Endothelial cell of umbilical vein (primary cell): ENCODE results near the gene HSD17B13. TPM values are rescaled to one million over a fixed set of nuclear protein-coding genes. Genes with fewer than 3 reads are reported as not detected.
"Not testable (repeated sequence)": the region's sequence is repeated elsewhere in the genome, so short reads cannot be mapped to it uniquely, and the experiment has no call there.

Source experiments
- BruUV-seq: library from RNA; stranded (reverse); fragments of 400-500 nt; replicated peaks from 2 replicates; lab custom pipeline; 2021; lab: Mats Ljungman, UMichigan
- CTCF ChIA-PET: fragments of 300-600, 350-600 bp; sonication (Branson Sonifier 250); formaldehyde crosslinking; loops from one replicate; lab custom pipeline; 2021; ENCODE audit warnings: antibody characterized with exemption, inconsistent platforms; lab: Charles Lee
- POLR2A ChIA-PET: fragments of 300-600, 350-600 bp; sonication (Branson Sonifier 250); formaldehyde crosslinking; loops from one replicate; lab custom pipeline; 2021; ENCODE audit warnings: antibody characterized with exemption, inconsistent platforms; lab: Charles Lee
- DNase-seq: peaks from one replicate; pipeline ENCODE4 v3.0.0-alpha.2; 2011; ENCODE audit warnings: low read depth, low spot score
- FAIRE-seq: peaks from 2 replicates; lab custom pipeline; 2011; peaks lifted over from hg19 to GRCh38; lab: Jason Lieb, UNC
- H2AFZ ChIP-seq: 2 replicates; pipeline ENCODE4 v1.6.0; 2012; ENCODE audit warnings: low read depth, low read length, control low read depth, inconsistent platforms
- H3K27ac ChIP-seq: 2 replicates; pipeline ENCODE4 v1.5.1; 2011; ENCODE audit warnings: low read depth, mild to moderate bottlenecking, control low read depth, low read length, moderate library complexity; ENCODE audit not compliant: insufficient read depth
- H3K27me3 ChIP-seq, 2 experiments: 2 replicates each; pipeline versions ENCODE4 v1.6.0 to v1.6.1; 2011; ENCODE audit warnings: low read length in 2 of 2, mixed read lengths in 1 of 2; ENCODE audit not compliant: control insufficient read depth in 2 of 2, insufficient read depth in 2 of 2
- H3K36me3 ChIP-seq, 2 experiments: 2 replicates in 1 of 2; 3 replicates in 1 of 2; pipeline ENCODE4 v1.5.1; 2011; ENCODE audit warnings: low read length in 2 of 2, mild to moderate bottlenecking in 1 of 2, moderate library complexity in 1 of 2; ENCODE audit not compliant: control insufficient read depth in 2 of 2, insufficient read depth in 2 of 2; ENCODE audit errors: extremely low read depth in 1 of 2
- H3K4me1 ChIP-seq: 3 replicates; pipeline ENCODE4 v1.5.1; 2011; ENCODE audit warnings: mild to moderate bottlenecking, low read length; ENCODE audit not compliant: control insufficient read depth, insufficient read depth; ENCODE audit errors: extremely low read depth
- H3K4me2 ChIP-seq: 2 replicates; pipeline ENCODE4 v1.6.1; 2011; ENCODE audit warnings: low read length, control low read depth, mixed read lengths; ENCODE audit not compliant: insufficient read depth
- H3K4me3 ChIP-seq, 3 experiments: fragments of 200-600 bp in 1 of 3; sonication (generic), shearing (Covaris generic) in 1 of 3; replicated peaks in 1 of 3; 2 replicates each; pipeline ENCODE4 v1.5.1; 2011 to 2016; ENCODE audit warnings: control low read depth in 3 of 3, low read length in 3 of 3, mild to moderate bottlenecking in 2 of 3, inconsistent platforms in 1 of 3, low read depth in 1 of 3, moderate library complexity in 1 of 3; ENCODE audit not compliant: insufficient read depth in 1 of 3
- H3K79me2 ChIP-seq: 2 replicates; pipeline ENCODE4 v1.6.0; 2012; ENCODE audit warnings: low read length, inconsistent platforms; ENCODE audit not compliant: control insufficient read depth, insufficient read depth
- H3K9ac ChIP-seq: replicated peaks from 2 replicates; pipeline ENCODE3; 2011; ENCODE audit warnings: low read length, control low read depth; ENCODE audit not compliant: insufficient read depth; ENCODE audit errors: extremely low read depth
- H3K9me1 ChIP-seq: replicated peaks from 3 replicates; pipeline ENCODE4 v1.6.0; 2011; ENCODE audit warnings: mild to moderate bottlenecking, low read length; ENCODE audit not compliant: control insufficient read depth, insufficient read depth; ENCODE audit errors: extremely low read depth
- H3K9me3 ChIP-seq: replicated peaks from 2 replicates; pipeline ENCODE4 v1.5.1; 2012; ENCODE audit warnings: low read length, inconsistent platforms; ENCODE audit not compliant: control insufficient read depth, insufficient read depth
- H4K20me1 ChIP-seq: replicated peaks from 2 replicates; pipeline ENCODE3; 2011; ENCODE audit warnings: mild to moderate bottlenecking, low read length; ENCODE audit not compliant: control insufficient read depth, insufficient read depth; ENCODE audit errors: extremely low read depth
- EZH2 ChIP-seq: IDR thresholded peaks from 2 replicates; pipeline ENCODE4 v1.6.1; 2012; ENCODE audit warnings: borderline replicate concordance, low read depth, mild to moderate bottlenecking, moderate library complexity, low read length, inconsistent platforms; ENCODE audit not compliant: severe bottlenecking
- FOS ChIP-seq: IDR thresholded peaks from 2 replicates; pipeline ENCODE4 v1.6.1; 2011; ENCODE audit warnings: mild to moderate bottlenecking, low read length, moderate library complexity, borderline replicate concordance; ENCODE audit not compliant: insufficient read depth
- GATA2 ChIP-seq: IDR thresholded peaks from 2 replicates; pipeline ENCODE4 v1.7.0; 2011; ENCODE audit warnings: low read depth, mild to moderate bottlenecking, moderate library complexity, mixed read lengths, low read length; ENCODE audit not compliant: insufficient read length, insufficient read depth
- JUN ChIP-seq: IDR thresholded peaks from 2 replicates; pipeline ENCODE4 v1.6.1; 2011; ENCODE audit warnings: borderline replicate concordance, low read depth; ENCODE audit not compliant: insufficient read length, insufficient read depth
- MYC ChIP-seq: IDR thresholded peaks from one replicate; pipeline ENCODE4 v1.6.1; 2011; ENCODE audit warnings: mild to moderate bottlenecking, low read depth, low read length
- POLR2A ChIP-seq: IDR thresholded peaks from 2 replicates; pipeline ENCODE4 v1.6.1; 2012; ENCODE audit warnings: low read depth, mild to moderate bottlenecking, control low read depth, low read length
- POLR2AphosphoS5 ChIP-seq: IDR thresholded peaks from 2 replicates; pipeline ENCODE4 v1.6.1; 2012; ENCODE audit warnings: low read depth, mild to moderate bottlenecking, control low read depth, low read length, moderate library complexity; ENCODE audit not compliant: insufficient read depth
- dilution Hi-C: fragments of 300-500 bp; cut with MboI; formaldehyde crosslinking; loops from one replicate; pipeline ENCODE4 v1.15.0; 2019; ENCODE audit warnings: low sequenced_read_pairs; ENCODE audit not compliant: extremely low pct_ligation_motif_present
- intact Hi-C: fragments of 100-400 bp; cut with micrococcal nuclease; formaldehyde crosslinking; loops from one replicate; pipeline ENCODE4 v1.10.0; 2022
- polyA plus RNA-seq, 4 experiments: library from polyadenylated mRNA; depleted of rRNA in 3 of 4; stranded (reverse) in 3 of 4; unstranded in 1 of 4; fragments of >200 nt; gene quantifications; 2 replicates each; pipeline versions ENCODE4 v1.2.1 to v1.2.3, GENCODE V29; 2011 to 2012; ENCODE audit warnings: missing spikeins in 1 of 4
- total RNA-seq: library from RNA; stranded (reverse); gene quantifications from 2 replicates; pipeline ENCODE4 v1.2.3, GENCODE V29; 2021
- TF ChIP-seq, protein P1 (sequence below), 2 donors: IDR thresholded peaks; 1 replicate in 1 of 2; 2 replicates in 1 of 2; pipeline ENCODE4 v1.5.1; 2011; ENCODE audit warnings: low read length in 2 of 2, mild to moderate bottlenecking in 2 of 2, moderate library complexity in 2 of 2, control low read depth in 1 of 2, inconsistent platforms in 1 of 2, low read depth in 1 of 2; ENCODE audit not compliant: insufficient read depth in 1 of 2; ENCODE audit errors: extremely low read depth in 1 of 2
- TF ChIP-seq, protein P2 (sequence below): IDR thresholded peaks from 2 replicates; pipeline ENCODE4 v1.6.1; 2011; ENCODE audit not compliant: insufficient read depth, insufficient read length

The HSD17B13 gene
- total and polyA plus RNA-seq, 2 donors (not counting 3 experiments of a cell fraction or from before 2014, with no cell fraction given) = 0.07 TPM; not detected in 1

DNA sequence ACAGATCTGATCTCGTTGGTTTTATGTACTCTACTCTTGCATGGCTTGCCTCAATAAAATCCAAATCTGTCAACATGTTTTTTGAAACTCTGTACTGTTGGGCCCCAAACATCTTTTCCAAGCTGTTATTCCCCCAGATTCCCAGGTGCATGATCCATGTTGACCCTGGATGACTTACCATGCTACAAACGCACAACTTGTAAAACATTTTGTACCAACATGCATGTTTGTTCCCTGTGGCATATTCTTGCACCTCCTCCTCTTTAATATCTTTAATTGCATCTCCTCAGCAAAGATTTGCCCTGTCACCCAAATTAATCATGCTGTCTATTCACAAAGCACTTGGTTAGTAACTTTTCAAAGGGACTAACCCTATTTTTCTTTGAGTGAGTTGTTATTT is 24.3 kb downstream of the HSD17B13 start:
- H3K4me3 ChIP-seq = no peak overlapping the region
- no peaks in the 10 kb centered on the region for H3K27me3 ChIP-seq
- H3K9ac ChIP-seq = no peak overlapping the region
- no peaks in the 10 kb centered on the region for H3K36me3 ChIP-seq
- ChIA-PET POLR2A (no interaction called here), CTCF (no interaction called here)
- no peaks in the 10 kb centered on the region for H3K4me1 ChIP-seq
- H3K27ac ChIP-seq = no peak overlapping the region
- H3K9me3 ChIP-seq = no peaks in the 10 kb centered on the region
- H4K20me1 ChIP-seq = no peaks in the 10 kb centered on the region
- H3K9me1 ChIP-seq = no peaks in the 10 kb centered on the region
- H3K4me2 ChIP-seq = no peak overlapping the region
- no peak for FAIRE-seq
- no peak for TF ChIP-seq MYC
- TF ChIP-seq, protein P1, sequence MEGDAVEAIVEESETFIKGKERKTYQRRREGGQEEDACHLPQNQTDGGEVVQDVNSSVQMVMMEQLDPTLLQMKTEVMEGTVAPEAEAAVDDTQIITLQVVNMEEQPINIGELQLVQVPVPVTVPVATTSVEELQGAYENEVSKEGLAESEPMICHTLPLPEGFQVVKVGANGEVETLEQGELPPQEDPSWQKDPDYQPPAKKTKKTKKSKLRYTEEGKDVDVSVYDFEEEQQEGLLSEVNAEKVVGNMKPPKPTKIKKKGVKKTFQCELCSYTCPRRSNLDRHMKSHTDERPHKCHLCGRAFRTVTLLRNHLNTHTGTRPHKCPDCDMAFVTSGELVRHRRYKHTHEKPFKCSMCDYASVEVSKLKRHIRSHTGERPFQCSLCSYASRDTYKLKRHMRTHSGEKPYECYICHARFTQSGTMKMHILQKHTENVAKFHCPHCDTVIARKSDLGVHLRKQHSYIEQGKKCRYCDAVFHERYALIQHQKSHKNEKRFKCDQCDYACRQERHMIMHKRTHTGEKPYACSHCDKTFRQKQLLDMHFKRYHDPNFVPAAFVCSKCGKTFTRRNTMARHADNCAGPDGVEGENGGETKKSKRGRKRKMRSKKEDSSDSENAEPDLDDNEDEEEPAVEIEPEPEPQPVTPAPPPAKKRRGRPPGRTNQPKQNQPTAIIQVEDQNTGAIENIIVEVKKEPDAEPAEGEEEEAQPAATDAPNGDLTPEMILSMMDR (IDR thresholded peaks at IDR 0.05; ENCODE audit: extremely low read depth in 1 of 2, insufficient read depth in 1 of 2, low read depth in 1 of 2, low read length in 2 of 2) = no peak
- no peak for TF ChIP-seq EZH2
- TF ChIP-seq POLR2AphosphoS5 = no peak
- TF ChIP-seq, protein P2, sequence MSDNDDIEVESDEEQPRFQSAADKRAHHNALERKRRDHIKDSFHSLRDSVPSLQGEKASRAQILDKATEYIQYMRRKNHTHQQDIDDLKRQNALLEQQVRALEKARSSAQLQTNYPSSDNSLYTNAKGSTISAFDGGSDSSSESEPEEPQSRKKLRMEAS = no peak
- TF ChIP-seq JUN = no peak
- no peak for TF ChIP-seq GATA2
- no peak for TF ChIP-seq POLR2A
- TF ChIP-seq FOS = no peak
- intact Hi-C loops (no loop called here), dilution Hi-C loops (no loop called here)
- no peak for DNase-seq
- no peaks in the 10 kb centered on the region for H3K79me2 ChIP-seq
- H2AFZ ChIP-seq = no peak overlapping the region
- no TSS peak for BruUV-seq

DNA sequence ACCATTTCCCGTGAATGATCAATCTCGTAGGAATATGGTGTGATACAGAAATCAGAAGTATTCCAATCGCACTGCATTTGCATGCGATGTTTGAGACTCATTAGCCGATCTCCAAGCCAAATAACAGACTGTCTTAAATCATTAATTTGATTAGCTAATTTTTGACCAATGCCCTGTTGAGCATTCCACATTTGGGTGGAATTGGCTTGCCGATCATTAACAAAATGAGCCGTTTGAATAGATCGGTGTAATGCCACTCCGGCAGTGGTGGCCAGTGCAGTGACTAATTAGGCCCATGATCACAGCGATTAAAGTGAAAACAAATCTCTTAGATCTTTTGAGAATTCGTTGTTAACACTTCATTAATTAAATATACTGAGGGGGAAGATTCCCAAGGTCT is 27.8 kb downstream of the HSD17B13 start:
- dilution Hi-C loops, H3K27ac ChIP-seq, H3K4me2 ChIP-seq, H3K9ac ChIP-seq, H3K36me3 ChIP-seq, H3K27me3 ChIP-seq, H3K9me1 ChIP-seq, H2AFZ ChIP-seq, H3K9me3 ChIP-seq, BruUV-seq, intact Hi-C loops, CTCF ChIA-PET, H4K20me1 ChIP-seq, H3K4me1 ChIP-seq, H3K79me2 ChIP-seq, DNase-seq, FAIRE-seq, POLR2A ChIA-PET, H3K4me3 ChIP-seq: not testable (repeated sequence)

DNA sequence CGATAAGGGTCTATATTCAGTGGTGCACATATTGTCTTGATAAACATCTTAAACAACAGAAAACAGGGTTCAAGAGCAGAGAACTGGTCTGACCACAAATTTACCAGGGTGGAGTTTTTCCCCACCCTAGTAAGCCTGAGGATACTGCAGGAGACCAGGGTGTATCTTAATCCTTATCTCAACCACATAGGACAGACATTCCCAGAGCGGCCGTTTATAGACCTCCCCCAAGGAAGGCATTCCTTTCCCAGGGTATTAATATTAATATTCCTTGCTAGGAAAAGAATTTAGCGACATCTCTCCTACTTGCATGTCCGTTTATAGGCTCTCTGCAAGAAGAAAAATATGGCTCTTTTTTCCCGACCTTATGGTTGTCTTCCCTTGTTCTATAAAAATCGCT is 28.8 kb downstream of the HSD17B13 start:
- BruUV-seq, dilution Hi-C loops: not testable (repeated sequence)

More for the DNA sequence above, 28.8 kb downstream of the HSD17B13 start:
- H4K20me1 ChIP-seq, H3K27ac ChIP-seq, CTCF ChIA-PET, H3K79me2 ChIP-seq, H3K9me3 ChIP-seq, intact Hi-C loops, POLR2A ChIA-PET, H2AFZ ChIP-seq, FAIRE-seq, H3K4me2 ChIP-seq, H3K27me3 ChIP-seq, H3K9ac ChIP-seq, H3K9me1 ChIP-seq, DNase-seq, H3K36me3 ChIP-seq, H3K4me1 ChIP-seq, H3K4me3 ChIP-seq: not testable (repeated sequence)
